Panc1 (cell line): Measurements from ENCODE around the gene SYTL3. TPM values are rescaled to one million over a fixed set of nuclear protein-coding genes. Genes with fewer than 3 reads are reported as not detected.

ENCODE experiments used
- ATAC-seq: fragments of 200-7000 bp; cut with Tn5 transposase; 2 replicates; pipeline ENCODE4 v1.9.1; 2020; ENCODE audit warnings: mild to moderate bottlenecking, moderate library complexity
- BruUV-seq: library from RNA; stranded (reverse); fragments of 400-500 nt; replicated peaks from 2 replicates; lab custom pipeline; 2021; lab: Mats Ljungman, UMichigan
- CTCF ChIA-PET: fragments of 300-600 bp; sonication (Branson Sonifier 250); formaldehyde crosslinking; loops from one replicate; lab custom pipeline; 2022; ENCODE audit warnings: antibody characterized with exemption; lab: Charles Lee
- POLR2A ChIA-PET: fragments of 300-600 bp; sonication (Branson Sonifier 250); formaldehyde crosslinking; loops from one replicate; lab custom pipeline; 2022; ENCODE audit warnings: antibody characterized with exemption; lab: Charles Lee
- DNase-seq: peaks from one replicate; pipeline ENCODE4 v3.0.0-alpha.2; 2010; ENCODE audit warnings: low read depth, low spot score
- H3K27ac ChIP-seq: 2 replicates; pipeline ENCODE4 v1.5.1; 2011; ENCODE audit warnings: mild to moderate bottlenecking, low read length, inconsistent platforms
- H3K27me3 ChIP-seq: fragments of 200-500 bp; sonication (Bioruptor generic); 2 replicates; pipeline ENCODE4 v1.6.0; 2014; ENCODE audit warnings: low read length, inconsistent platforms; ENCODE audit not compliant: control insufficient read depth, insufficient read depth
- H3K36me3 ChIP-seq: fragments of 200-500 bp; sonication (Bioruptor generic); 2 replicates; pipeline ENCODE4 v1.5.1; 2014; ENCODE audit warnings: inconsistent platforms, mild to moderate bottlenecking, low read length, moderate library complexity; ENCODE audit not compliant: control insufficient read depth, insufficient read depth
- H3K4me1 ChIP-seq: 2 replicates; pipeline ENCODE4 v1.5.1; 2011; ENCODE audit warnings: inconsistent platforms, mild to moderate bottlenecking, low read length, moderate library complexity; ENCODE audit not compliant: control insufficient read depth, insufficient read depth
- H3K4me3 ChIP-seq, 2 experiments: 2 replicates each; pipeline ENCODE4 v1.5.1; 2011 to 2012; ENCODE audit warnings: low read depth in 2 of 2, low read length in 2 of 2, mild to moderate bottlenecking in 2 of 2, inconsistent platforms in 1 of 2, moderate library complexity in 1 of 2
- H3K9me3 ChIP-seq: fragments of 200-500 bp; sonication (Bioruptor generic); 2 replicates; pipeline ENCODE4 v1.5.1; 2014; ENCODE audit warnings: low read depth, mild to moderate bottlenecking, inconsistent platforms, low read length, moderate library complexity; ENCODE audit not compliant: control insufficient read depth, insufficient read depth
- POLR2AphosphoS5 ChIP-seq: IDR thresholded peaks from 2 replicates; pipeline ENCODE4 v1.6.1; 2012; ENCODE audit warnings: mild to moderate bottlenecking, low read depth, low read length, moderate library complexity
- SIN3A ChIP-seq: IDR thresholded peaks from 2 replicates; pipeline ENCODE4 v1.6.1; 2012; ENCODE audit warnings: low read depth, mild to moderate bottlenecking, low read length, moderate library complexity, borderline replicate concordance; ENCODE audit not compliant: insufficient read depth
- TCF7L2 ChIP-seq: IDR thresholded peaks from 2 replicates; pipeline ENCODE4 v1.6.1; 2011; ENCODE audit warnings: mild to moderate bottlenecking, low read depth, low read length, inconsistent platforms
- in situ Hi-C: cut with HindIII; loops from 2 replicates; pipeline ENCODE4 v1.10.0; 2016; ENCODE audit warnings: low sequenced_read_pairs, low pct_unique_long_range_greater_than_20kb
- intact Hi-C: fragments of 100-400 bp; cut with micrococcal nuclease; formaldehyde crosslinking; loops from one replicate; pipeline ENCODE4 v1.10.0; 2022; ENCODE audit not compliant: unreplicated experiment
- total RNA-seq: library from RNA; stranded (reverse); gene quantifications from one replicate; pipeline ENCODE4 v1.2.1, GENCODE V29; 2021; ENCODE audit not compliant: unreplicated experiment
- TF ChIP-seq, protein P1 (sequence below): fragments of 450-650 bp; IDR thresholded peaks from 2 replicates; pipeline ENCODE4 v1.5.1; 2017; ENCODE audit warnings: mild to moderate bottlenecking
- TF ChIP-seq, protein P2 (sequence below), 2 experiments: IDR thresholded peaks; 2 replicates each; pipeline ENCODE4 v1.6.1; 2011 to 2012; ENCODE audit warnings: low read depth in 2 of 2, control low read depth in 1 of 2, low read length in 1 of 2, mild to moderate bottlenecking in 1 of 2, moderate library complexity in 1 of 2; ENCODE audit not compliant: insufficient read depth in 1 of 2

The SYTL3 gene
- total RNA-seq, 1 experiment from 2014 or later: 1.4 TPM

DNA sequence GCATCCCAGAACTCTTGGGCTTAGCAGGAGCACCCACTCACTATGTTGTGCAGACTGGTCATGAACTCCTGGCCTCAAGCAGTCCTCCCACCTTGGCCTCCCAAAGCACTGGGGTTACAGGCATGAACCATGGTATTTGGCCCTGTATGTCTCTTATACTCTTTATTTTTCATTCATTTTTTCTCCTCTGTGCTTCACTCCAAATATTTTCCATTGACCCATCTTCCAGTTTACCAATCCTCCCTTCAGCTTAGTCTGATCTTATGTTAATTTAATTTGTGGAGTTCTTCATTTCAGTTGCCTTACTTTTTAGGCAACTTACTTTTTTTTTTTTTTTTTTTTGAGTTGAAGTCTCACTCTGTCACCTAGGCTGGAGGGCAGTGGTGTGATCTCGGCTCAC is 89.8 kb downstream of the SYTL3 start:
- CTCF ChIA-PET: no interaction called here
- Histone ChIP-seq H3K27me3 (no peaks in the 10 kb centered on the region), H3K4me3 (no peak overlapping the region), H3K27ac (no peak overlapping the region), H3K36me3 (no peaks in the 10 kb centered on the region), H3K9me3 (no peaks in the 10 kb centered on the region; the same call in 1 of the 2 replicates), H3K4me1 (no peaks in the 10 kb centered on the region)
- in situ Hi-C loops (loop anchor here (5.0 kb wide), 1 partner anchor 38 kb away; no protein-coding TSS in a partner anchor), intact Hi-C loops (no loop called here)
- no peak for DNase-seq
- POLR2A ChIA-PET: no interaction called here
- TF ChIP-seq SIN3A (no peak), POLR2AphosphoS5 (no peak), TCF7L2 (no peak)
- TF ChIP-seq, protein P1, sequence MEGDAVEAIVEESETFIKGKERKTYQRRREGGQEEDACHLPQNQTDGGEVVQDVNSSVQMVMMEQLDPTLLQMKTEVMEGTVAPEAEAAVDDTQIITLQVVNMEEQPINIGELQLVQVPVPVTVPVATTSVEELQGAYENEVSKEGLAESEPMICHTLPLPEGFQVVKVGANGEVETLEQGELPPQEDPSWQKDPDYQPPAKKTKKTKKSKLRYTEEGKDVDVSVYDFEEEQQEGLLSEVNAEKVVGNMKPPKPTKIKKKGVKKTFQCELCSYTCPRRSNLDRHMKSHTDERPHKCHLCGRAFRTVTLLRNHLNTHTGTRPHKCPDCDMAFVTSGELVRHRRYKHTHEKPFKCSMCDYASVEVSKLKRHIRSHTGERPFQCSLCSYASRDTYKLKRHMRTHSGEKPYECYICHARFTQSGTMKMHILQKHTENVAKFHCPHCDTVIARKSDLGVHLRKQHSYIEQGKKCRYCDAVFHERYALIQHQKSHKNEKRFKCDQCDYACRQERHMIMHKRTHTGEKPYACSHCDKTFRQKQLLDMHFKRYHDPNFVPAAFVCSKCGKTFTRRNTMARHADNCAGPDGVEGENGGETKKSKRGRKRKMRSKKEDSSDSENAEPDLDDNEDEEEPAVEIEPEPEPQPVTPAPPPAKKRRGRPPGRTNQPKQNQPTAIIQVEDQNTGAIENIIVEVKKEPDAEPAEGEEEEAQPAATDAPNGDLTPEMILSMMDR: no peak
- TF ChIP-seq, protein P2, sequence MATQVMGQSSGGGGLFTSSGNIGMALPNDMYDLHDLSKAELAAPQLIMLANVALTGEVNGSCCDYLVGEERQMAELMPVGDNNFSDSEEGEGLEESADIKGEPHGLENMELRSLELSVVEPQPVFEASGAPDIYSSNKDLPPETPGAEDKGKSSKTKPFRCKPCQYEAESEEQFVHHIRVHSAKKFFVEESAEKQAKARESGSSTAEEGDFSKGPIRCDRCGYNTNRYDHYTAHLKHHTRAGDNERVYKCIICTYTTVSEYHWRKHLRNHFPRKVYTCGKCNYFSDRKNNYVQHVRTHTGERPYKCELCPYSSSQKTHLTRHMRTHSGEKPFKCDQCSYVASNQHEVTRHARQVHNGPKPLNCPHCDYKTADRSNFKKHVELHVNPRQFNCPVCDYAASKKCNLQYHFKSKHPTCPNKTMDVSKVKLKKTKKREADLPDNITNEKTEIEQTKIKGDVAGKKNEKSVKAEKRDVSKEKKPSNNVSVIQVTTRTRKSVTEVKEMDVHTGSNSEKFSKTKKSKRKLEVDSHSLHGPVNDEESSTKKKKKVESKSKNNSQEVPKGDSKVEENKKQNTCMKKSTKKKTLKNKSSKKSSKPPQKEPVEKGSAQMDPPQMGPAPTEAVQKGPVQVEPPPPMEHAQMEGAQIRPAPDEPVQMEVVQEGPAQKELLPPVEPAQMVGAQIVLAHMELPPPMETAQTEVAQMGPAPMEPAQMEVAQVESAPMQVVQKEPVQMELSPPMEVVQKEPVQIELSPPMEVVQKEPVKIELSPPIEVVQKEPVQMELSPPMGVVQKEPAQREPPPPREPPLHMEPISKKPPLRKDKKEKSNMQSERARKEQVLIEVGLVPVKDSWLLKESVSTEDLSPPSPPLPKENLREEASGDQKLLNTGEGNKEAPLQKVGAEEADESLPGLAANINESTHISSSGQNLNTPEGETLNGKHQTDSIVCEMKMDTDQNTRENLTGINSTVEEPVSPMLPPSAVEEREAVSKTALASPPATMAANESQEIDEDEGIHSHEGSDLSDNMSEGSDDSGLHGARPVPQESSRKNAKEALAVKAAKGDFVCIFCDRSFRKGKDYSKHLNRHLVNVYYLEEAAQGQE (IDR thresholded peaks at IDR 0.05; ENCODE audit: insufficient read depth in 1 of 2, low read depth in 2 of 2, low read length in 1 of 2): no peak
- BruUV-seq: no TSS peak
- ATAC-seq: no peak

DNA sequence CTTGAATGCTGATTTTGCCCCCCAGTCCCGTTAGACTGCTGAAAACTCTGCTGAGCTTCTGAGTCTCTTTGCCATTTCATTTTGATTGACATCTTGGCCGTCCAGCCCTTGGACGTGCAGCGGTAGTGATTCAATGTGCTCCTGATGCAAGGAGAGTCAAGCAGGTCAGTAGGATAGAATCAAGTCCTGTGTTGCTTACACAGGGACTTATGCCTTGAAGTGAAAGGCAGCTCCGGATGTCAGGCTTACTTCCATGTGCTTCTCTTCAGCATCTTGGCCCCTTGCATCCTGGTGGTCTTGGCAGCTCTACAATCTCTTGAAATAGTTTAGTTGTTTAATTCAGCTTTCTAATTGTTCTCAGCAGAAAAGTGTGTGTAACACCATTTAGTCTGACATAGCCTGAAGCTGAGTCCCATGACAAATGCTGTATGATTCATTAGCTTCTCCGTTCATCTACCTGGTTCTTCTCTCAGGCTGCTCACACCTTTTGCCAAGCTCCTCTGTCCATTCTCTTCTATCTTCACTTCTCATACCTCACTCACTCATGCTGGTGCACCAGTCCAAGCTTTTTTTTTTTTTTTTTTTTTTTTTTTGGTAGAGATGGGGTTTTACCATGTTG is 93.3 kb downstream of the SYTL3 start:
- no peaks in the 10 kb centered on the region for H3K36me3 ChIP-seq
- H3K27me3 ChIP-seq: no peaks in the 10 kb centered on the region
- no peaks in the 10 kb centered on the region for H3K4me1 ChIP-seq
- ATAC-seq: no peak
- no peak for TF ChIP-seq POLR2AphosphoS5
- TF ChIP-seq, protein P1: no peak
- no peak for TF ChIP-seq TCF7L2
- no peak for TF ChIP-seq SIN3A
- TF ChIP-seq, protein P2 (IDR thresholded peaks at IDR 0.05; ENCODE audit: insufficient read depth in 1 of 2, low read depth in 2 of 2, low read length in 1 of 2): no peak
- intact Hi-C loops (no loop called here), in situ Hi-C loops (loop anchor here (5.0 kb wide), 1 partner anchor 34 kb away; no protein-coding TSS in a partner anchor)
- BruUV-seq: no TSS peak
- no peaks in the 10 kb centered on the region; the same call in 1 of the 2 replicates for H3K9me3 ChIP-seq
- no peak overlapping the region for H3K4me3 ChIP-seq
- ChIA-PET POLR2A (no interaction called here), CTCF (no interaction called here)
- DNase-seq: no peak
- H3K27ac ChIP-seq: no peak overlapping the region
